ENCODE measurements around the gene KIF21B.
A peak's percentile ranks its signal among the peaks of the same experiment; 100 is the strongest.

The KIF21B gene

DNA sequence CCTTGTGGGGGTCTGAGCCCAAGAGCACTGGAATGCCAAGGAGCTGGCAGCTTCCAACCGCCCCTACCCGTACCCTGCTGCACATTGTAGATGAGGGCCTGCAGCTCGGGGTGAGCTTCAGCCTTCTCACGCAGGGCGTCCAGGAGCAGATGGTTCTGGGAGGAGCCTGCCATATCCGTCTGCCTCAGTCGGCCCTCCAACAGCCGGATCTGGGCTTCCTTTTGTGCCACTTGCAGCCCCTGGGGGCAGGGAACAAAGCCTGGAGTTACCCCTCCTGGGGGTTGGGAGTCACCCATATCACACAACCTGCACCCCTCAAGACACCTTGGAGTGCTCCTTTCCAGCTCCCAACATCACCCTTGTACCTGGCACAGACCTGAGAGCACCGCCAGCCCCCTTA lies 34.8 kb downstream of the KIF21B start:
- no peak for DNase-seq

DNA sequence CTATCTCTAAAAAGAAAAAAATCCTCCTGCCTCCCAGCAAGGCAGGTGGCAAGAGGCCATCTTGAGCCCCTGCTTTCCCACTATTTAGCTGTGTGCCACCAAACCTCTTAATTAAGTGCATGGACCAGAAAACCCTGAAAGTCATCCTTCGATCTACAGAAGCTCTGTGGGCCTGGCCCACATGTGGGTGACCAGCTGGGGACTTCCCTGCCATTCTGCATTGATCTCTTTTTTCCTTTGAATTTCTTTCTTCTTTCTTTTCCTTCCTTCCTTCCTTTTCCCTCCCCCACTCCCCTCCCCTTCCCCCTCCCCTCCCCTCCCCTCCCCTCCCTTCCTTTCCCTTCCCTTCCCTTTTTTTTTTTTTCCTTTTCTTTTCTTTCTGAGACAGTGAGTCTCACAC lies 38.0 kb downstream of the KIF21B start:
- no peak for DNase-seq

- DNase-seq = no peak
Observed at GRCh38 chr1:200983035-200983561, 40.4 kb downstream of the KIF21B start.

DNA sequence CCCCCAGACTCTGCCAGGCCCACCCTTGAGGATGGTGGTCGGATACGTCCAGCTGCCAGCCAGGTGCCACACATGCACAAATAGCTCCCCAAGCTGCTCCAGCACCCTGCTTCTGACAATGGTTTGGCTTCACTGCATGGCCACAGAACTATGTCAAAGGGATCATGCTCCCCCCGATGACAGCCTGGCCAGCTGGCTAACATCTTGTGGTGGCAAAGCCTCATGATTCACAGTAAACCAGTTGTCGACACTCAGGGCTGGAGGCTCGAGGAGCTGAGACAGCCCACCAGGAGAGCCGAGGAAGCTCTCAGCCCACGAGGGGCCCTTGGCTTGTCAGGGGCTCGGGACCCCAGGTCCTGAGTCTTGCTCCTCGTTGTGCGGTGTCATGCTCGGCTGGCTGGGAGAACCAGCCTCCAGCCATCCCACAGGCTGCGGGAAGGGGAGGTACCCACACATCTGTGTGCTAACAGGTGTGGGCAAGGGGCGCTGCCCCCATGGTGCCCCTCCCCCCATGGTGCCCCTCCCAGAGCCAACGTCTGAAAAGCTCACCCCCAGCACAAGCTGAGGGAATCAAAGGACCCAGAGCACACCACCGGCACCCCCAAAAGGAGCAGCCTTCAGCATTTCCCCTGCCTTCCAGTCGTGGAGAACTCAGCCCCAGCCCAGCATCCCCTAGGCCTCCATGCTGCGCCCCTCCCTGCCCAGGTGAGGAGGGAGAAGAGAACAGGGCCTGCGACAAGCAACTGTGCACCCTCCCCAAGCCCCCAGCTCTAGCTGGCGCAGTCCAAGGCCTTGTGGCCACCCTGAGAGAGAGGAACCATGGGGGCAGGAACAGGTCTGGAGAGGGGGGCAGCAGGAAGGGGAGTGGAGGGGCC lies 41.2 kb downstream of the KIF21B start:
- DNase-seq = no peak

- no peak for DNase-seq
Observed at GRCh38 chr1:200981278-200981677, 42.2 kb downstream of the KIF21B start.

- DNase-seq = no peak
Observed at GRCh38 chr1:200980873-200981272, 42.6 kb downstream of the KIF21B start.

DNA sequence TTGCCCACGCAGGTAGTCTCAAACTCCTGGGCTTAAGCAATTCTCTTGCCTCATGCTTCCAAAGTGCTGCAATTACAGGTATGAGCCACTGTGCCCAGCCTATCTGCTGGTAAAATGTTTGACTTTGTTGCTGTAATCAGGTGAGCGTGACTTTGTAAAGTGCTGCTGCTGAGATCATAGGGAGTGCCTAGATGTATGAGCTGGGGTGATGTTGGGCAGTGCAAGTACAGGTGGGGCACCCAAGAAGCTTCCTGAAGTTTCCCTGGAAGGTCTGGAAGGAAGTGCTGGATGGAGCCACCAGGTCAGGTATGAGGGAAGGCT lies 43.1 kb downstream of the KIF21B start:
- no peak for DNase-seq

GRCh38 chr1:200979574-200980451 lies 43.7 kb downstream of the KIF21B start:
- peak; percentile 66 for DNase-seq

- no peak for DNase-seq
Observed at GRCh38 chr1:200977071-200977754, 46.3 kb downstream of the KIF21B start.

DNA sequence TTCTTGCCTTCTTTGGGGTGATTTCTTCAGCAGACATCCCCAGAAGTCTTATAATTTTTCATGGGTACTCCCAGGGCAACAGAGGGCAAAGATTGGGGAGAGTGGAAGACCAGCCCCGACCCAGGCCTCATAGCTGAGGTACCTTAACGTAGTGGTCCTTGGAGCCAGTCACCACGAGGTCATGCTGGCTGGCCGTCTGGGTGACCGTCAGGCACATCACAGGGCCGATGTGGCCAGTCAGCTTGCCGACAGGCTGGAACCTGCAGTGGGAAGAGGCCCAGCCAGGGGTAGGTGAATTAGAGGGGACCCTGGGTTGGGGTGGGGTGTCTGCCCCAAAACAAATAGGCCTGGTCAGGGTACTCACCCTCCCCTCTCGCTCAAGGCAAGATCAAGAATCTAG lies 46.9 kb downstream of the KIF21B start:
- no peak for DNase-seq

GRCh38 chr1:200975458-200975857 lies 48.1 kb downstream of the KIF21B start:
- DNase-seq = no peak

DNA sequence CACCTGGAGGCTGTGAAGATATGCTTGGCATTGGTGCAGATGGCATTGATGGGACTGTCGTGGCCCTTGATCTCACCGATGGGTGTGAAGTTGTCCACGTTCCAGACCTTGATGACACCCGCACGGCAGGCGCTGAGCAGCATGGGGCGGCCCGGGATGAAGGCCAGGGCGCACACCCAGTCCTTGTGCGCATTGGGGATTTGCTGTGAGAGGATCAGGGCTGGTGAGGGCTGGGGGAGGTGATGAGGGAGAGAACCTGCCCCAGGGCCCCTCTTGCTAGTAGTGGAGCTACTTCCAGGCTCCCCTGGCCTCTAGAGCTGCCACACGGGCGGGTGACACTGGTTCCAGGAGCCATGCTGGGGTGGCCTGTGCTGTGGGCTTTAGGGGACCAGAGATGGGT lies 48.8 kb downstream of the KIF21B start:
- DNase-seq = no peak

DNA sequence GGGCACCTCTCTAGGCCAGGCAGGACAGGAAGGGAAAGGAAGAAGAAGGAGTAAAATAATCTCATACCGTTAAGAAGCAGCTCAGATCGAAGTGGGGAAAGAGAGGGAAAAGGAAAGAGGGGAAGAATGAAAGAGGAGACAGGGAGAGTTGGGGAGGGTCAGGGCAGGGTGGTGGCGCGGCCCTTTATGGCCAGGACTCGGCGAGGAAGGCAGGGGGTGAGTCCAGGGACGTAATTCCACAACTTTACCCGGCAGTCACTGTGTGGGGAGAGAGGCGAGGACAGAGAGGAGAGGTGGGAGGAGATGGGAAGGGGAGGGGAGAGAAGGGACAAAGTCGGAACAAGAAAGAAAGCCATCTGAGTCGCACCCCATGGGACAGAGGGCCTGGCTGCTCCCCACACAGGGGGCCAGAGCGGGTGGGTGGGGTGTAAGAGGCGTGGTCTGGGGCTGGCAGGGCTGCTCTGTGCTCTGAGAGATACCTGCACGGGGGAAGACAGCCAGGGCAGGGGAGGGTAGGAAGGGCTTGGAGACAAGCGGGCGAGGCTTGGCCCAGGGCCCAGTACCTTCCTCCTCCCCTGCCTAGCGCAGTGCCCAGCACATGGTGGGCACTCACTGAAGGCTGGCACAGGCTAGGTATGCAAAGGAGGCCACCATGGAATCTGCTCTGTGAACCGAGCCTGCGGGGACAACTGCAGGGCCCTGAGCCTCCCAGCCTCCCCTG lies 49.4 kb downstream of the KIF21B start:
- no peak for DNase-seq

DNA sequence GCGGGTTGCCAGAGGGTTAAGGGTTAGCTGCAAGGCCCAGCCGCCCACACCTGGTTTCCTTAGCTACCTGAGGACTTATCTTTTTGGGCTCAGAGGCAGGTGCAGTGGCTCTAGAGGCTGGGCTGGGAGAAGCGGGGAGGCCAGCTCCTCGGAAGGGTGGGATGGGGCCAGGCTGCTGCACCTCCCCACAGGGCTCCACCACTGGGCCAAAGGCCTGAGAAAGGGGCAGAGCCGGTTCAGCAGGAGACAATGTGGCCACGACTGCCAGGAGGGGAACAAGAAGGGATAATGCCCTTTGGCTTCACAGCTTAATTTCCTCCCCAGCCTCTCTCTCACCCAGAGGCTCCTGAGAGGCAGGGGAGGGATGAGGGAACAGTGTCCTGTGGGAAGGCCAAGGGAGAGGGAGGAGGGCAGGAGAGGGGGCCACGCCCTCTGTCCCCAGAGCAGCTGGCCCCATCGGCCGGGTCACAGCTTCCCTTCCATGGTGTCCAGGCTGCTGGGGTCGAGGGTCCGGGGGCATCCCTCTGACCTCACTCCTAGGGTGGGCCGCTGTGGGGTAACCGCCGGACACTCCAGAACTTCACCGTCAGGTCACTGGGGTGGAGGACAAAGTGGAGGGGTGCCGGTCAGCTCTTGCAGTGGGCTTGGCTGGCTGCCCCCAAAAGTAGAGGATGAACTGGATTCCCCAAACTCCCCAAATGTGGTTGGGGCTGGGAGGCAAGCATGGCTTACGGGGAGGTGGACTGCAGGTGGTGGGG lies 50.4 kb downstream of the KIF21B start:
- DNase-seq = no peak

DNA sequence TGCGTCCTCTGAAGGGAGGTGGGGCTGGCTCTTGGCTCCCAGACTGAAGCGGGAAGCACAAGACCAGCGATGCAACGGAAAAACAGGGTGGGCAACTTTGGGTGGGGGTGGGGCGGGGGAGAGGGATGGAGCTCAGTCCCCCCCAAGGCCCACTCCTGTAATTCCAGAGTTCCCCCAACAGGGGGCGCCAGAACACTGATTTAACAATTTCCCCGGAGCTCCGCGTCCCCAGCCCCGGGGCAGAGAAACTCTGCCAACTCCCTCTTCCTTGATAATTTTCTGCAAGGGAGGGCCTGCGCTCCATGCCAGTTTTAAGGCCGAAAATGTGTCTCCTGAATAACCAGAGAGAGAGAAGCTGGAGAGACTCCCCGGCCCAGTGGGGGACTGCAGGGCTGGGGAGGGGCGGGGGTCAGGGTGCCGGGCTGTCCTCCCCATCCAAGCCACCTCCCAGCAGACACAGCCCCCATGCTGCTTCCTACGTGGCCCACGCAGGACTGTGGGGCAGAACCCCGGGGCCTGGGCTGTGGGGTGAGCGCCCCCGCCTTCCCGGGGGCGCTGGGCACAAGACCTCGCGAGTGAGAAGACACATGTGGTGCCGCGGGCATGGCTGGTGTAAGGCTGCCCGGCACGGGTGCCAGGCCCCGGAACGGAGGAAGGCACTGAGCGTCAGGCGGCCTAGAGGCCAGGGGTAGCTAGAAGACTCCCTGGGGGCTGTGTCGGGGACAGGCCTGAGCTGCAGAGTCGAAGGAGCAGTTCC lies 51.4 kb downstream of the KIF21B start:
- DNase-seq = peak; percentile 58

- no peak for DNase-seq
Observed at GRCh38 chr1:200971428-200971903, 52.0 kb downstream of the KIF21B start.

DNA sequence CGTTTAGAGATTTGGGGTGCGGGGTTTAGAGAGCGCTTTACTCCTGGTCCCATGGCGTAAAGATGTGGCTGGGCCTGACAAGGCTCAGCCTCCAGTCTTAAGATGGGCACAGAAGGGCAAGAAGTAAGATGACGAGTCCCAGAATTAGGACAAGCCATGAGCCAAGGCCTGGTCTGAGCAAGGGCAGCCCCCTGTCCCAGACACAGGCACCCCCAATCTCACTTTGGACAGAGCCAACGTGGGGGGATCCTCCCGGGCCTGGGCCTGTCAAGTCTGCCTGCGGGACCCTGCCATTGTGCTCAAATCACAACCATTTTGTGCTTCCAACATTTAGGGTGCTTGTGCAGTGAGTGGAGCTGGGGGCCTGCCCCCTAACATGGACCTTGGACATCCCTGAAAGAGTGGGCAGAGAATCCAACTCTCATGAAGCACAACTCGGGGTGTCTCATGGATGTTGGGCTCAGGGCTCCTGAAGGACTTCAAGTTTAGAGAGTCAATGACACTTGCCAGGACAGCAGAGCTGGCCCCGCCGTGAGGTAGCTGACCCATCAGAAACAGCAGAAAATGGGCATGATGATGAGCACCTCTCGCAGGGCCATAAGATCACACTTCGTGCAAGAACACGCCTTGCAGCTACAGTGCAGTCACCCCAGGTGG lies 52.6 kb downstream of the KIF21B start:
- no peak for DNase-seq

- DNase-seq = no peak
Observed at GRCh38 chr1:200969726-200970561, 53.6 kb downstream of the KIF21B start.

All from stimulated activated CD4-positive, alpha-beta T cell treated with anti-CD3 and anti-CD28 coated beads, Interleukin-12 subunit alpha, Interleukin-12 subunit beta, amount 100 ng/mL, for 4 hours (primary cell).